HepG2 (cell line): ENCODE results near the gene TMEM190. TPM values are rescaled to one million over a fixed set of nuclear protein-coding genes. Genes with fewer than 3 reads are reported as not detected.

Experiments used
- ATAC-seq: fragments of 200-7000 bp; cut with Tn5 transposase; 3 replicates; pipeline ENCODE4 v1.9.1; 2020; ENCODE audit warnings: mild to moderate bottlenecking, moderate library complexity
- BruUV-seq: library from RNA; stranded (reverse); fragments of 400-500 nt; replicated peaks from 2 replicates; lab custom pipeline; 2021; lab: Mats Ljungman, UMichigan
- CTCF ChIA-PET: fragments of 300-600 bp; formaldehyde crosslinking; extraction: SDS; loops from one replicate; lab custom pipeline; 2021; ENCODE audit warnings: low total read pairs, inconsistent platforms, low intra/inter-chr PET ratio; lab: Yijun Ruan, JAX
- POLR2A ChIA-PET: fragments of 350-600 bp; sonication (Branson Sonifier 250); formaldehyde crosslinking; loops from one replicate; lab custom pipeline; 2020; ENCODE audit warnings: antibody characterized with exemption, inconsistent platforms; lab: Yijun Ruan, JAX
- DNase-seq: peaks from one replicate; pipeline ENCODE4 v3.0.0-alpha.2; 2015; ENCODE audit warnings: low spot score
- FAIRE-seq: peaks from 3 replicates; lab custom pipeline; 2011; peaks lifted over from hg19 to GRCh38; lab: Jason Lieb, UNC
- H2AFZ ChIP-seq: one replicate; pipeline ENCODE4 v1.6.1; 2011; ENCODE audit warnings: low read length, inconsistent platforms
- H3K27ac ChIP-seq: fragments of 300-600 bp; 3 replicates; pipeline ENCODE4 v1.8.0; 2011; ENCODE audit warnings: mixed run types, mild to moderate bottlenecking, mixed read lengths, low read length, inconsistent platforms; ENCODE audit not compliant: insufficient read depth; ENCODE audit errors: extremely low read length
- H3K27me3 ChIP-seq, 2 experiments: fragments of 200-600 bp in 1 of 2; 2 replicates in 1 of 2; 3 replicates in 1 of 2; pipeline versions ENCODE4 v1.6.0 to v1.8.0; 2011; ENCODE audit warnings: low read length in 2 of 2, mild to moderate bottlenecking in 2 of 2, moderate library complexity in 2 of 2, inconsistent platforms in 1 of 2; ENCODE audit not compliant: insufficient read depth in 2 of 2, control insufficient read depth in 1 of 2
- H3K36me3 ChIP-seq, 2 experiments: fragments of 200-600 bp in 1 of 2; replicated peaks in 1 of 2; 2 replicates in 1 of 2; 3 replicates in 1 of 2; pipeline versions ENCODE4 v1.5.1 to v1.8.0; 2011; ENCODE audit warnings: low read length in 2 of 2, inconsistent platforms in 1 of 2; ENCODE audit not compliant: insufficient read depth in 2 of 2, control insufficient read depth in 1 of 2
- H3K4me1 ChIP-seq: 2 replicates; pipeline ENCODE4 v1.5.1; 2012; ENCODE audit warnings: low read length, inconsistent platforms; ENCODE audit not compliant: insufficient read depth
- H3K4me2 ChIP-seq: 2 replicates; pipeline ENCODE4 v1.6.0; 2011; ENCODE audit warnings: low read depth, low read length, inconsistent platforms
- H3K4me3 ChIP-seq, 3 experiments: fragments of 200-600 bp in 1 of 3; sonication (generic), shearing (Covaris generic) in 1 of 3; replicated peaks in 1 of 3; 2 replicates each; pipeline ENCODE4 v1.5.1; 2011 to 2016; ENCODE audit warnings: low read length in 3 of 3, inconsistent platforms in 2 of 3, low read depth in 2 of 3, mild to moderate bottlenecking in 2 of 3, control low read depth in 1 of 3, mixed read lengths in 1 of 3; ENCODE audit not compliant: insufficient read depth in 1 of 3
- H3K79me2 ChIP-seq: one replicate; pipeline ENCODE4 v1.6.1; 2011; ENCODE audit warnings: low read length, inconsistent platforms; ENCODE audit not compliant: insufficient read depth
- H3K9ac ChIP-seq: 2 replicates; pipeline ENCODE4 v1.6.0; 2011; ENCODE audit warnings: mild to moderate bottlenecking, low read depth, low read length, inconsistent platforms; ENCODE audit not compliant: insufficient read depth
- H3K9me3 ChIP-seq: 2 replicates; pipeline ENCODE4 v1.5.1; 2012; ENCODE audit warnings: mild to moderate bottlenecking, low read length
- H4K20me1 ChIP-seq: 2 replicates; pipeline ENCODE4 v1.6.0; 2011; ENCODE audit warnings: inconsistent platforms, mild to moderate bottlenecking, low read length, moderate library complexity; ENCODE audit not compliant: insufficient read depth
- EEA1 ChIP-seq: sonication (generic); formaldehyde crosslinking; IDR thresholded peaks from 2 replicates; pipeline ENCODE4 v1.5.1; 2020; ENCODE audit warnings: mild to moderate bottlenecking, missing genetic modification reagents, borderline replicate concordance
- EZH2 ChIP-seq: conservative IDR thresholded peaks from 2 replicates; pipeline ENCODE4 v1.6.1; 2012; ENCODE audit warnings: mild to moderate bottlenecking, low read depth, low read length, moderate library complexity
- IKZF4 ChIP-seq: sonication (generic); formaldehyde crosslinking; IDR thresholded peaks from 2 replicates; pipeline ENCODE4 v1.5.1; 2020; ENCODE audit warnings: borderline replicate concordance, mild to moderate bottlenecking, low read depth, missing genetic modification reagents; ENCODE audit errors: not compliant biosample characterization
- IRF2 ChIP-seq: IDR thresholded peaks from 2 replicates; pipeline ENCODE4 v1.6.1; 2018; ENCODE audit warnings: missing genetic modification reagents, missing compliant biosample characterization
- KDM2A ChIP-seq: sonication (generic); formaldehyde crosslinking; IDR thresholded peaks from 2 replicates; pipeline ENCODE4 v1.4.0; 2020; ENCODE audit warnings: low read depth, missing genetic modification reagents, borderline replicate concordance
- MBNL3 ChIP-seq: fragments of 250-450 bp; sonication (Bioruptor Pico); conservative IDR thresholded peaks from 2 replicates; pipeline ENCODE4 v1.8.0; 2022; ENCODE audit warnings: mild to moderate bottlenecking, inconsistent platforms
- POLR2A ChIP-seq, 2 experiments: IDR thresholded peaks; 2 replicates each; pipeline ENCODE4 v1.6.1; 2011; ENCODE audit warnings: low read depth in 2 of 2, low read length in 2 of 2, mild to moderate bottlenecking in 1 of 2, moderate library complexity in 1 of 2; ENCODE audit not compliant: insufficient read depth in 1 of 2
- SALL1 ChIP-seq: sonication (generic); formaldehyde crosslinking; IDR thresholded peaks from 2 replicates; pipeline ENCODE4 v1.8.0; 2022; ENCODE audit warnings: mild to moderate bottlenecking, missing genetic modification reagents
- SIN3A ChIP-seq: IDR thresholded peaks from 2 replicates; pipeline ENCODE4 v1.6.1; 2011; ENCODE audit warnings: low read depth, mild to moderate bottlenecking, control low read depth, low read length, borderline replicate concordance
- SNRNP70 ChIP-seq: fragments of 200-400 bp; formaldehyde crosslinking; IDR thresholded peaks from 2 replicates; pipeline ENCODE4 v1.6.1; 2017; ENCODE audit warnings: mild to moderate bottlenecking, low read depth, low read length, moderate library complexity
- TIGD3 ChIP-seq: sonication (generic); formaldehyde crosslinking; IDR thresholded peaks from 2 replicates; pipeline ENCODE4 v1.5.1; 2020; ENCODE audit warnings: mild to moderate bottlenecking, missing genetic modification reagents, borderline replicate concordance
- ZNF572 ChIP-seq: sonication (generic); formaldehyde crosslinking; IDR thresholded peaks from 2 replicates; pipeline ENCODE4 v1.5.1; 2020; ENCODE audit warnings: mild to moderate bottlenecking, missing genetic modification reagents
- ZNF800 ChIP-seq: sonication (generic); formaldehyde crosslinking; IDR thresholded peaks from 2 replicates; pipeline ENCODE4 v1.4.0; 2020; ENCODE audit warnings: missing genetic modification reagents
- ZNF839 ChIP-seq: sonication (generic); formaldehyde crosslinking; IDR thresholded peaks from 2 replicates; pipeline ENCODE4 v1.4.0; 2020; ENCODE audit warnings: missing genetic modification reagents, mild to moderate bottlenecking, borderline replicate concordance
- WGBS: methylation state at CpG from one replicate; pipeline ENCODE4 v1.1.6; 2017; ENCODE audit warnings: low lambda C conversion rate; 5-methylcytosine and 5-hydroxymethylcytosine counted together
- in situ Hi-C: cut with HindIII; loops from 2 replicates; pipeline ENCODE4 v1.10.0; 2017; ENCODE audit warnings: low pct_unique_long_range_greater_than_20kb; ENCODE audit not compliant: extremely low pct_ligation_motif_present
- intact Hi-C: fragments of 100-400 bp; cut with micrococcal nuclease; formaldehyde crosslinking; loops from one replicate; pipeline ENCODE4 v1.10.0; 2022; ENCODE audit not compliant: unreplicated experiment
- polyA plus RNA-seq, 8 experiments: library from polyadenylated mRNA; depleted of rRNA in 3 of 8; stranded (reverse) in 7 of 8; unstranded in 1 of 8; fragments of >200 nt; fragmentation: Illumina TruSeq in 4 of 8; extraction: Trizol in 4 of 8; gene quantifications; 2 replicates each; pipeline versions ENCODE4 v1.2.1 to v1.2.3, GENCODE V29; 2011 to 2016; ENCODE audit warnings: low read depth in 4 of 8, missing spikeins in 1 of 8, mixed read lengths in 1 of 8; ENCODE audit not compliant: insufficient read depth in 1 of 8
- total RNA-seq, 5 experiments: library from RNA; depleted of rRNA; stranded (reverse); fragments of >200 nt; fragmentation: Illumina TruSeq; extraction: Trizol; gene quantifications; 2 replicates each; pipeline ENCODE4 v1.2.3, GENCODE V29; 2016; ENCODE audit warnings: low read depth in 1 of 5

Gene TMEM190
- total and polyA plus RNA-seq, 2 of the 13 experiments (the other 11 are each of a cell fraction or from before 2014, with no cell fraction given), result 0.35 to 0.83 TPM

- H3K36me3 ChIP-seq, result peaks cover 2 to 7% of the 10 kb centered on the region in 2 experiments; a peak in 3 of 5 replicates
- intact Hi-C loops, result no loop called here
- H3K27ac ChIP-seq, result no peak overlapping the region
- no peaks in the 10 kb centered on the region; a peak in 1 of 5 replicates for H3K27me3 ChIP-seq
- BruUV-seq, result no TSS peak
- ATAC-seq, result no peak
- H2AFZ ChIP-seq, result no peak overlapping the region
- H3K9ac ChIP-seq, result peak overlapping the region; percentile 39; the same call in 1 of the 2 replicates
- peaks cover 3% of the 10 kb centered on the region; the same call in 1 of the 2 replicates for H4K20me1 ChIP-seq
- ChIA-PET CTCF (no interaction called here), POLR2A (no interaction called here)
- 90% methylated on average over 10 of the region's 50 CpGs for WGBS
- no peak for FAIRE-seq
- H3K4me3 ChIP-seq, result peak overlapping the region in 2 of 3 experiments; percentile 22 to 37; a peak in 2 of 6 replicates
- no peak for DNase-seq
- H3K4me2 ChIP-seq, result peak overlapping the region; percentile 78
- no peaks in the 10 kb centered on the region for H3K9me3 ChIP-seq
- TF ChIP-seq ZNF800 (CRISPR knock-in tag) (no peak), EZH2 (no peak), SIN3A (no peak)
- TF ChIP-seq, all 625 proteins: peak for 0
- in situ Hi-C loops, result no loop called here
- Histone ChIP-seq H3K79me2 (peaks cover 5% of the 10 kb centered on the region), H3K4me1 (peaks cover 22% of the 10 kb centered on the region)
Measured at GRCh38 chr19:55341595-55342531, 34.8 kb upstream of the TMEM190 start.

GRCh38 chr19:55344444-55344843 is 32.2 kb upstream of the TMEM190 start:
- no TSS peak for BruUV-seq
- Histone ChIP-seq H2AFZ (no peak overlapping the region), H3K4me1 (peaks cover 12% of the 10 kb centered on the region), H4K20me1 (peaks cover 3% of the 10 kb centered on the region; the same call in 1 of the 2 replicates), H3K4me3 (no peak overlapping the region), H3K79me2 (peaks cover 5% of the 10 kb centered on the region), H3K27me3 (no peaks in the 10 kb centered on the region; a peak in 2 of 5 replicates), H3K27ac (no peak overlapping the region), H3K9ac (no peak overlapping the region), H3K9me3 (no peaks in the 10 kb centered on the region), H3K36me3 (peaks cover 2 to 7% of the 10 kb centered on the region in 2 experiments; a peak in 3 of 5 replicates), H3K4me2 (no peak overlapping the region)
- ATAC-seq (no peak), FAIRE-seq (no peak), DNase-seq (no peak)
- in situ Hi-C loops (no loop called here), intact Hi-C loops (no loop called here)
- CTCF ChIA-PET, result no interaction called here
- POLR2A ChIA-PET, result no interaction called here
- WGBS, result 95% methylated on average over 3 of the region's 9 CpGs
- TF ChIP-seq SALL1 (CRISPR knock-in tag), result no peak
- TF ChIP-seq KDM2A (CRISPR knock-in tag), result no peak
- no peak for TF ChIP-seq IRF2 (CRISPR knock-in tag)
- TF ChIP-seq SNRNP70, result no peak
- TF ChIP-seq MBNL3 (CRISPR knock-in tag), result no peak
- no peak for TF ChIP-seq POLR2A (IDR thresholded peaks at IDR 0.05; ENCODE audit: insufficient read depth in 1 of 2, low read depth in 2 of 2, low read length in 2 of 2)
- no peak for TF ChIP-seq TIGD3 (CRISPR knock-in tag)
- no peak for TF ChIP-seq IKZF4 (CRISPR knock-in tag)
- no peak for TF ChIP-seq EEA1
- no peak for TF ChIP-seq ZNF572 (CRISPR knock-in tag)
- TF ChIP-seq ZNF839 (CRISPR knock-in tag), result no peak
